GM13976 (cell line): ENCODE results near the gene CDS2.

Source experiments
- DNase-seq: peaks from one replicate; pipeline ENCODE4 v3.0.0; 2012; ENCODE audit warnings: low spot score
- CTCF ChIP-seq: IDR thresholded peaks from 2 replicates; pipeline ENCODE4 v1.5.1; 2012; ENCODE audit warnings: borderline replicate concordance, mild to moderate bottlenecking; ENCODE audit not compliant: insufficient read depth; ENCODE audit errors: extremely low read depth, missing control alignments, control extremely low read depth
- in situ Hi-C: fragments of 300-500 bp; cut with MboI; formaldehyde crosslinking; loops from one replicate; pipeline ENCODE4 v1.12.0; 2022; ENCODE audit warnings: low sequenced_read_pairs, mixed read lengths, inconsistent platforms; ENCODE audit not compliant: unreplicated experiment

CDS2 gene

DNA sequence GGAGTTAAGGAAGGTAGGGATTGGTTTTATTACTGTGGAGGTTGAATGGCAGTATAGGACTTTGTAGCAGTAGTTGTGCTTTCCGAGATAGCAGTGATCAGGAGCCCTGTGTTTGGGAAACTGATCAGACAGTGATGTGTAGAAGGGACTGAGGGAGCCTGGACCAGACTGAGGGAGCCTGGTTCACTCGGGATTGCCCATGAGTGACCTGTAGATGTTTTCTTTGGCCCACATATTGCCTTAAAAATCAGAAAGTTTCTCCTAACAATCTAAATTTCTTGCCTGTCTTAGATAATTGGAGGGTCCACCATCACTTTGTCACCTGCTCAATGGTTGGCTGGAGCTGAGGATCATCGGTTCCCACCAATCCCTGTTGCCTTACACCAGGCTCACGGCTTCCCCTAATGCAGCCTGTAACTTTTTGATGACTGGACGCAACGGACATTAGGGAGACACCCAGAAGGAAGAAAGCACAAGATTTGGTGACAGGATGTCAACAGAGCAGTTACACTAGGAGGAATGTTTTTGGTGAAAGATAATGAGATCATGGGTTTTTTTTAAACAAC, 1.1 kb downstream of the CDS2 start:
- in situ Hi-C loops = loop anchor here (5.0 kb wide), 1 partner anchor 59 kb away; no protein-coding TSS in a partner anchor
- TF ChIP-seq CTCF = no peak
- DNase-seq = no peak

DNA sequence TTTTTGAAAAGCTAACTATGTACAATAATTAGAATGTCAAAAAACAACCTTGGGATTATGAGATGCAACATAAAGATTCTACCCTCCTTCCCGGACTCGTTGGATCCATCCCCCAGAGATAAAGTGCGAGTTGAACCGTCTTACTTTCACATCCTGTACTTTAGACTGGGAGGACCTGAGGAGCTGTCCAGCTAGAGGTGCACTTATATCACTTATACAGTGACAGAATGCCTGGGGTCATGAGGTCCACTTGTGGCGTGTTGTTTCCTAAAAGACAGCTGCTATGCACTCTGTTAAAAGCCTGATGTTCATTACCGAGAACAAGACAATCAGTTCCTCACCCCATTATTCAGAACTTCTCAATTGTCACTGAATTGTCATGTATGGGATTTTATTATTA, 2.1 kb downstream of the CDS2 start:
- no peak for DNase-seq
- no peak for TF ChIP-seq CTCF
- in situ Hi-C loops = loop anchor here (5.0 kb wide), 1 partner anchor 58 kb away; no protein-coding TSS in a partner anchor

DNA sequence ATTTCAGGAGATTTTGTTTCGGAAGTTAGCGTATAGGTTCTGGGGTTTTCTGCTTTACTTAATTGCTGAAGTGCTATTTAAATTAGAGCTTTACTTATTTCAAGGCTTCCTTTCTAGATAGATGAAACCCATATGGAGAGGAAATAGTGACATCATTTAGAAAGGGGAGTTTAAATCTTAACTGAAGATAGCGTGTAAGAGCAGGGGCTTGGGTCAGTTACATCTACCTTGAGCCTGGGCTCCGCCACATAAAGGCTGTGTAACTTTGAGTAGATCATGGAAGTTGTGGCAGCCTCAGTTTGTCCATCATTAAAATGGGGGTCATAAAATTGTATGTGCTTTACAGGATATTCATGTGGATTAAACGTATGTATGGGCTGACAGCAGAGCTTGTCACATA, 4.7 kb downstream of the CDS2 start:
- peak; percentile 59 for DNase-seq
- no peak for TF ChIP-seq CTCF
- in situ Hi-C loops = no loop called here

- TF ChIP-seq CTCF = no peak
- no peak for DNase-seq
- in situ Hi-C loops = no loop called here
These were observed 7.2 kb downstream of the CDS2 start for GRCh38 chr20:5133998-5134397.

DNA sequence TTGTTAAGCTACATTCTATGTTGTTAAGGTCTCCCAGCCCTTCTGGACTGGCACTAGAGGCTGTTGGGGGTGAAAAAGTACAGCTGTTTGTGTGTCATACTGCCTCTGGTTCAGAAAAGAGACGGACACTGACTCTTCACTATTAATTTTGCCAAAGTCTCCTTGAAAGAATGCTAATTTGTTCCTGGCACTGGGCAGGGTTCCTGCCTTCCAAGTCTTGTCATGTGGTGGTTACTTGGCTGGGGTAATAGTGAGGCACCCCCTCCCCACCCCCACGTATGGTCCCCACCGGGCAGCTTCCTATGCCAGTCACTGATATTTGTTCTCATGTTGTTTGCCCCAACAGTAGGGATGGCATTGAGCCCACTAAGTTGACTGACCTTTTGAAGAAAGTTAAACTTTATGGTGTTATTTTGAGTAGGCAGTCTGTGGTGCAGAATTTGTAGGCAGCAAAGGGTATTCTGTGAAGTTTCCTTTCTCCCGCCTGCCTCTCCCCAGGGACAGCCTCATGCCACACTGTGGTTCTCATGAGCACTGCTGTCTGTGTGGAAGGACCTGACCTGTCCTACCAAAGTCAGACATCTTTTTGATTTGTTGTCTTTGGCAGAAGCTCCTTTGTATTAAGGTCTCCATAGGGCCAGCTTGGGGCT, 8.7 kb downstream of the CDS2 start:
- in situ Hi-C loops = no loop called here
- TF ChIP-seq CTCF = no peak

GRCh38 chr20:5136096-5136495, 9.3 kb downstream of the CDS2 start:
- DNase-seq = no peak
- in situ Hi-C loops = no loop called here
- no peak for TF ChIP-seq CTCF

More for the DNA sequence above, 8.7 kb downstream of the CDS2 start:
- no peak for DNase-seq
